ENCODE measurements around the gene MPPED2. TPM values are rescaled to one million over a fixed set of nuclear protein-coding genes. Genes with fewer than 3 reads are reported as not detected.

The MPPED2 gene
- total and polyA plus RNA-seq, 10 of the 15 experiments (the other 5 are each of a cell fraction or from before 2014, with no cell fraction given), result not detected

- FAIRE-seq, result no peak
- H3K4me2 ChIP-seq (ENCODE audit: control insufficient read depth, insufficient read depth), result no peak overlapping the region
- POLR2A ChIA-PET, result no interaction called here
- no peak for TF ChIP-seq MEF2B (IDR thresholded peaks at IDR 0.05; ENCODE audit: partially characterized antibody, poor library complexity, severe bottlenecking)
- TF ChIP-seq HDAC6 (IDR thresholded peaks at IDR 0.05; ENCODE audit: unreplicated experiment), result no peak
- TF ChIP-seq RUNX3 (IDR thresholded peaks at IDR 0.05; ENCODE audit: low read length), result no peak
- TF ChIP-seq BACH1 (IDR thresholded peaks at IDR 0.05; ENCODE audit: borderline replicate concordance), result no peak
- TF ChIP-seq ZBTB4 (CRISPR knock-in tag; IDR thresholded peaks at IDR 0.05), result no peak
- TF ChIP-seq ZBED1 (IDR thresholded peaks at IDR 0.05; ENCODE audit: borderline replicate concordance), result no peak
- no peak for TF ChIP-seq CHD1 (IDR thresholded peaks at IDR 0.05; ENCODE audit: low read depth, low read length)
- no peak for TF ChIP-seq CTCF (IDR thresholded peaks at IDR 0.05 in 2 of 3, conservative IDR thresholded peaks at IDR 0.05 in 1 of 3; ENCODE audit: control insufficient read depth in 2 of 3, extremely low read depth in 1 of 3, insufficient read depth in 1 of 3, low read depth in 3 of 3, low read length in 3 of 3)
- TF ChIP-seq ZSCAN29 (IDR thresholded peaks at IDR 0.05), result no peak
- no peak for TF ChIP-seq PBX3 (IDR thresholded peaks at IDR 0.05; ENCODE audit: insufficient replicate concordance, low read depth, low read length)
- TF ChIP-seq SMARCA5 (IDR thresholded peaks at IDR 0.05), result no peak
- TF ChIP-seq E2F4 (IDR thresholded peaks at IDR 0.05; ENCODE audit: low read depth, low read length), result no peak
- no peak for TF ChIP-seq E4F1 (IDR thresholded peaks at IDR 0.05; ENCODE audit: borderline replicate concordance, partially characterized antibody)
Observed at GRCh38 chr11:30489076-30489475, 97.1 kb downstream of the MPPED2 start.

More at GRCh38 chr11:30489076-30489475, 97.1 kb downstream of the MPPED2 start:
- Histone ChIP-seq H3K27me3 (replicated peaks in 1 of 2; ENCODE audit: control insufficient read depth in 2 of 2, insufficient read depth in 2 of 2, low read length in 1 of 2) (peaks cover 0 to 1% of the 10 kb centered on the region in 2 experiments; a peak in 3 of 4 replicates), H3K4me3 (no peak overlapping the region), H3K9me3 (replicated peaks; ENCODE audit: control insufficient read depth, insufficient read depth, low read length) (no peaks in the 10 kb centered on the region), H3K36me3 (ENCODE audit: control insufficient read depth in 2 of 2, insufficient read depth in 2 of 2, low read length in 1 of 2) (no peaks in the 10 kb centered on the region), H4K20me1 (ENCODE audit: control insufficient read depth, insufficient read depth) (no peaks in the 10 kb centered on the region), H3K79me2 (ENCODE audit: control insufficient read depth, insufficient read depth, low read length) (no peaks in the 10 kb centered on the region), H3K4me1 (ENCODE audit: control insufficient read depth, insufficient read depth, low read length) (no peaks in the 10 kb centered on the region), H3K9ac (ENCODE audit: control insufficient read depth, insufficient read depth, low read length) (no peak overlapping the region), H2AFZ (ENCODE audit: control insufficient read depth, low read depth, low read length) (no peak overlapping the region), H3K27ac (ENCODE audit: control insufficient read depth, insufficient read depth) (no peak overlapping the region)
- in situ Hi-C loops (cut with MboI), result no loop called here
- 33% methylated on average over 1 of the region's 1 CpG for WGBS (ENCODE audit: insufficient coverage, insufficient replicate concordance, low lambda C conversion rate, missing lambda C conversion rate)
- ATAC-seq (no peak), DNase-seq (ENCODE audit: low read depth, low spot score) (no peak)
- ChIA-PET SMC1A (ENCODE audit: uncharacterized antibody, unreplicated experiment) (interaction anchor here (0.6 kb wide), 1 partner anchor 28 kb away, joined by 3 read pairs; no protein-coding TSS in a partner anchor), CTCF (interaction anchor here (0.7 kb wide), 1 partner anchor 255 kb away, joined by 3 read pairs; no protein-coding TSS in a partner anchor), RAD21 (ENCODE audit: unreplicated experiment) (no interaction called here)
- BruUV-seq (replicated peaks), result no TSS peak
- intact Hi-C loops (cut with micrococcal nuclease; ENCODE audit: unreplicated experiment), result no loop called here

Measured in GM12878 (cell line).